Measurements from ENCODE around the gene NASP. TPM values are rescaled to one million over a fixed set of nuclear protein-coding genes. Genes with fewer than 3 reads are reported as not detected.
A peak's percentile ranks its signal among the peaks of the same experiment; 100 is the strongest.
"Not testable (repeated sequence)": the region's sequence is repeated elsewhere in the genome, so short reads cannot be mapped to it uniquely, and the experiment has no call there.

Gene NASP
- total RNA-seq, 1 donor from 2014 or later: 27.4 TPM

DNA sequence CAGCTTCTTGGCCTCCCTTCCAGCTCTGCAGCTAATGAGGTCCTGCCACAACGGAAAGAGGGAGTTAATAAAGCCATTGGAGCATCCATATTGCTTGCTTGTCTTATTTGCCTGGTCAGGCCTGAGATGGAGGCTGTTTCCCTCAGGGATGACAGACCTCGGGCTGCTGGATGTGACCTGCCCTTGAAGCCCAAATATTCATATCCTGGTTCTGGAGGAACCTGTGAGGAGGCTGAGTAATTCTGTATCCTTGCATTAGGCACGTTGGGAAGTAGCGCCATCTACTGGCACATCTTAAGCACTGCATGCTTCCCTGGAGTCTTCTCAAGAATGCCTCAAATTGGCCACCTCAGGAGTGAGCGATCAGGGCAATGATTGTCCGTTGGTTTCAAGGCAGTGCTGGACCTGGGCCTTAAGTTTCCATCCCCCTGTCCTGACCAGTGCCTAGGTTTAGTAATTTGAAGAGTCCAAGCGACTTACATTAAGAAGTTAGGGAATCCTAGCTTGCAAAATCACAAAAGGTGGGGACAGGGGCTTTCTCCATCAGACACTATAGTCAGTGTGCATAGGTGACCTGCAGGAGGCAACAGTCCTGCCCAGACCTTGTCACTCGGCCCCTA, 13.8 kb upstream of the NASP start:
- peak; percentile 80 for DNase-seq (ENCODE audit: low spot score)

DNA sequence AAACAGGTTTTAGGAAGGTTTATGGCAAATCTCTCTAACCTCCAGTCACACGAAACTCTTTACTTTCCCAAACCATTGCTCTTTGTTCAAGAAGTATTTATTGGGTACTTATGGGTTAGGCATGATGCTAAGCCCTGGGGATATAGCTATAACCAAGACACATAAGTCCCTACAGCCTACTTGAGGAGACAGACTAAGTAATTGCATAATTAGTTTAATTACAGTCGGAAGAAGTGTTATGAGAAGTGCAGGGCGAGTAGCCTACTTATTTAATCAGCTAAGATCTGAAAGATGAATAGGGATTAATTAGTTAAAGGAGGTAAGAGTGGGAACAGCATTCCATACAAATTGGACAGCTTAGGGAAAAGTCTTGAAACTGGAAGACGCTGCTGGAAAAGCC, 13.2 kb upstream of the NASP start:
- DNase-seq (ENCODE audit: low spot score): no peak

DNA sequence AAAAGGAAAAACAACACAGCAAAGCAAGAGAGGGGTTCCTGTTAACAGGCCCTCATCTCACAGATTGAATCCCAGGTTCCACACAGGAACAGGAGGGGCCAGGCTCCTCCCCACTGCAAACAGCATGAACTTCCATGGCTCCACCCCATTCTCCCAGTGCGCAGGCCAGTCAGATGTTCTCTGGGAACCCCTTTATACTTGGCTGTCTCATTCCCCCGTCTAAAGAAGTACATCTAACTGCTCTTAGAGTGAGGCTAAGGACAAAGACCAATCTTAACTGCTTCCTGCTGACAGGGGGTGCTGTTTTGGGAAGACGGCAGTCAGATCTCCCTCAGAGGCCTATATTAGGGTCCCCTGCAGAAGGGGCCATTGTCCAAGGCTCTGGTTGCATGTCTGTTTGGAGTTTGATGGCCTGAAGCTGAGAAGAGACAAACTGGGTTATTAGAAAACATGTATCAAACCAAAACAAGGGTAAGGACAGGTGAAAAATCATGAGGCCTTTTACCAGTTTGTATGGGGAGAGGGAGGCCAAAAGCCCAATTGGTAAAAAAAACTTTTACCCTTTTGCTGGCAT, 10.5 kb upstream of the NASP start:
- DNase-seq (ENCODE audit: low spot score): no peak

DNA sequence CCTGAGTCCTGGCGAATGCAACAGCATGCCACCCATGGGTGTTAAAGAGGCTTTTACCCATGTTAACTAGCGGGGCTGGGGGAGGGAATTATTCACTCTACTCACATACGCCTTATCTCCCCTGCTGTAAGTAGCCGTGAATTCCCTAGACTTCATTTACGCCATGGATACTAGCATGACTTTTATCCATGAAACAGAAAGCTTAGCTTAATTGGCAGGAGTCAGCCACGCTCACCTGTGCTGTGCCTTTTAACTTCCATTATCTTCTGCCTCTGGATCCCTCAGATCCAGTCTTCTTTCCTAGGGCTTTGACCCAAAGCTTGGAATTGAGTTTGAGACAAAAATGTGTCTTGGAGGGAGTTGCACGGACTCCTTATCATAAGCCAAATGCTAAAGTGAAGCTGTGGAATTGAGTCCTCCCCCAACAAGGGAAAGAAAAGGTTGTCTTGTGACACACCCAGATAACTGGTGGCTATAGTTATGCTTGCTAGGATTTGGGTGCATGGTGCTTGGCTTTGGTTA, 9.7 kb upstream of the NASP start:
- no peak for DNase-seq (ENCODE audit: low spot score)

DNA sequence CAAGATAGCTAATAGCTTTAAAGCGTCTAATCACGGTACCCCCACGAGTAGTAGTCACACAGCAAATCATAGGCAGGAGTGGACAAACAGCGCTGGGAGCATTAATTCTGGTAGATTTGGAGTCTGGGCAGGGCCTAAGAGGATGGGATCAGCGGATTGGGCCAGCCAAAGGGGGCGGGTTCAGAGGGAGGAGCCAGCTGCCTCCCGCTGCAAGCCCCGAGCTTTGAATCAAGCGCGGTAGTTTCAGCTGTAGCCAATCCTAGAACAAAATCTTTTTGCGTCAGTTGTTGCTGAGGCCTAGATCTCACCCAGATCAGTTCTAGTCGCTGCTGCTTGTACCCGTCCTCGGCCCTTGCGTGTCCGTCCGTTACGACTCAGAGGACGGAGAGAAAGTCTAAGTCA, 576 bp upstream of the NASP start:
- DNase-seq (ENCODE audit: low spot score): peak; percentile 99

DNA sequence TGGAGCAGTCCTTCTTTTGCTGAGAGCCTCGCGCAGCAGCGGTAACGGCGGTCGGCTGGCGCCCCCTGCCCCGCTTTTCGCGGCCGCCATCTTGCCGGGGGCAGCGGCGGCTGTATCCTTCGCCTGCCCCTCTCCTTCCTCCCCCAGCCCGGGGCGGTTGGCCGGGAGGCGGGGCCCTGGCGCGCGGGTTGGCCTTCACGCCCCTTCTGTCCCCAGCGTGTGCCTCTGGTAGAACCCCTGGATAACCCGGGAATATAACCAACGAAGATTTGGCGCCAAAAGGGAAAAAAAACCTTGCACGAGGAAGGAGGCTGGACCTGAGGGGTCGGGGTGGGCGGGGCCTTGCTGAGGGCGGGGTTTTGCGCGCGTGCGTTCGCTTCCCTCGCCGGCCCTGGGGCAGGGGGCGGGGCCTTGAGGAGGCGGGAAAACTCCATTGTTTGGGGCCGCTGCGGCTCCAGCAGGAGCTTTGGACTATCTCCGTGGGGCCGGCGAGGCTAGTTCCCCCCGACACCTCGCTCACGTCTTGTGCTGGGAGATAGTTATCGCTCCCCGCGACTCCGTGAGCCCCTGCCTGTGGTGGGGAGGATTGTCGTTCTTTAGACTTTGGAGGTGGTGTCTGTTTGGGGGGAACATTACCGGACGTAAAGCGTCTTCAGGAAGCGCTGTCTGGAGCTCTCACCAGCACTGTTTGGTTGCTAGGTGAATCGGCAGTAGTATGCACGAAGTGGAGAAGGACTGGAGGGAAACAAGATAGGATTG, 689 bp downstream of the NASP start:
- peak; percentile 94 for DNase-seq (ENCODE audit: low spot score)

DNA sequence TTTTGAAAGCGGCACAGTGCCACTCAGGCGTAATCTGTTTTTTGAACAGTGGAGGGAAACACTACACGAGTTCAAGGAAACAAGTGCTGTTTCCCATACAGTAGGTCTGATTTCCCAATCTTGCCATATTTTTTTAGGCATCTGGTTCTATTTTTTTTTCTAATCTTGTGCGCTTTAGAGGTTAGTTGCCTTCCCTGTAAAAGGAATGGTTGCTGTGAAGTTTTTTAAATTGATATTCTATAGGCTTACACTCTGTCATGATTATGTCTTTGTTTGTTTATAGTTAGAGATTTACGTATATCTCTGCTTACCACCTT, 1.2 kb downstream of the NASP start:
- no peak for DNase-seq (ENCODE audit: low spot score)

DNA sequence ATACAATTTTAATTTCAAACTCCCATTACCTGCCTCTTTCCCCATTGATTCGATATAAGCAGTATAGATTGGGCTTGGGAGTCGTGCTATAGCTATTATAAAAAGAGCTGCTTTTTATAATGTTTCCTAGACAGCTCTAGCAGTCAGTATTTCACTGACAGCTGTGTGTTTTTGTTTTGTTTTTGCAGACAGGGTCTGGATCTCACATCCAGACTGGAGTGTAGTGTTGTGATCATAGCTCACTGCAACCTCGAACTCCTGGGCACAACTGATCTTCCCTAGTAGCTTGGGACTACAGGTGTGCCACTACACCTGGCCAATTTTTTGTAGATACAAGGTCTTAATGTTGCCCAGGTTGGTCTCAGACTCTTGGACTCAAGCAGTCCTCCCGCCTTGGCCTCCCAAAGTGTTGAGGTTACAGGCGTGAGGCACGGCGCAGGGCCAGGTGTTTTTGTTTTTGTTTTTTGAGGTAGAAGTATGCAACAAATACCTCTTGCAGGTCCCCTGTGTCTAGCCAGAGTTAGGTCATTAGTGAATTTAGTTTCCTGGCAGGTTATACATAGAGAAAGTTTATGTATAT, 1.7 kb downstream of the NASP start:
- DNase-seq (ENCODE audit: low spot score): no peak

DNA sequence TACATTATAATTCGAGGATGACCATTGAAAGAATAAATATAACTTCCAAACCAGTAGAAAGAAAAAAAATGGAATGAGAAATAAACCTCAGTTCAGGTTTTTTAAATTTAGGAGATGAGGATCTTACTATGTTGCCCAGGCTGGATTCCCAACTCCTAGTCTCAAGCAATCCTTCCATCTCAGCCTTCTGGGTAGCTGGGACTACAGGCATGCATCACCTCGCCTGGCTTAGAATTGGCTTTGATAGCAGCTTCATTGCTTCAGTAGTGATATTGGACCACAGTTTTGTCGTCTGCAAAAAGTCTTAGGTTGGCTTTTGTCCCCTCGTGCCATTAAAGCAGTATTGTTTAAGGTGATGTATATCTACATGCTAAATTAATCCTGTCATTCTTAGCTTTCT, 2.9 kb downstream of the NASP start:
- DNase-seq (ENCODE audit: low spot score): no peak

DNA sequence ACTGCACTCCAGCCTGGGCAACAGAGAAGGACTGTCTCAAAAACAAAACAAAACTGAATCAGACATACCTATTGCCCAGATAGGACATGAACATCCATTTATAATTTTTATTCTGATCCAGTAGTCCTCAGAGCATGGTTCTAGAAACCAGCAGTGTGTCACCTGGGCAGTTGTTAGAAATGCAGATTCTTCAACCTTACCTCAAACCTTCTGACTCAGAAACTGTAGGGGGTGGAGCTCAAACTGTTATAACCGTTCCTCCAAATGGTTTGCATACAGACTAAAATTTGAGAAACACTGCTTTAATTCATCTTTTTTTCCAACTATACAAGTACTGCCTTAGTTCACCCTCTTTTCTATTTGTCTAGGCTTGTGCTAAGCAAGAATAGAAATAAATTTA, 6.0 kb downstream of the NASP start:
- DNase-seq (ENCODE audit: low spot score): no peak

DNA sequence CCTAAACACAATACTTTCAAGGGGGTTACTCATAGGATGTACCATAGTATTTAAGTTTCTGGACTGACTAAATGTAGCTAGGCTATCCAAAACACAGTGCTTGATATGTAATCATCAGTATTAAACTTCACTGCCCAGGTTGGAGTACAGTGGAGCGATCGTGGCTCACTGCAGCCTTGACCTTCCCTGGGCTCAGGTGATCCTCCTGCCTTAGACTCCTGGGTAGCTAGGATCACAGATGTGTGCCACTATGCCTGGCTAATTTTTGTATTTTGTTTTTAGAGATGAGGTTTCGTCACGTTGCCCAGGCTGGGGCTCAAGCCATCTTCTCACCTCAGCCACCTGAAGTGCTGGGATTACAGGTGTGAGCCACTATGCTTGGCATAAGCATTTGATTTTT, 10.6 kb downstream of the NASP start:
- no peak for DNase-seq (ENCODE audit: low spot score)

DNA sequence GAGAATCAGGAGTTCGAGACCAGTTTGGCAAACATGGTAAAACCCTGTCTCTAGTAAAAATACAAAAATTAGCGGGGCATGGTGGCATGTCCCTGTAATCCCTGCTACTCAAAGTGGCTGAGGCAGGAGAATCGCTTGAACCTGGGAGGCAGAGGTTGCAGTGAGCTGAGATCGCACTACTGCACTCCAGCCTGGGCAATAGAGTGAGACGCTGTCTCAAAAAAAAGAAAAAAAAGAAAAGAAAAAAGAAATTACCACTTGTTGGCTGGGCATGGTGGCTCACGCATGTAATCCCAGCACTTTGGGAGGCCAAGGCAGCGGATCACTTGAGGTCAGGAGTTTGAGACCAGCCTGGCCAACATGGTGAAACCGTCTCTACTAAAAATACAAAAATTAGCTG, 12.9 kb downstream of the NASP start:
- DNase-seq (ENCODE audit: low spot score): not testable (repeated sequence)

DNA sequence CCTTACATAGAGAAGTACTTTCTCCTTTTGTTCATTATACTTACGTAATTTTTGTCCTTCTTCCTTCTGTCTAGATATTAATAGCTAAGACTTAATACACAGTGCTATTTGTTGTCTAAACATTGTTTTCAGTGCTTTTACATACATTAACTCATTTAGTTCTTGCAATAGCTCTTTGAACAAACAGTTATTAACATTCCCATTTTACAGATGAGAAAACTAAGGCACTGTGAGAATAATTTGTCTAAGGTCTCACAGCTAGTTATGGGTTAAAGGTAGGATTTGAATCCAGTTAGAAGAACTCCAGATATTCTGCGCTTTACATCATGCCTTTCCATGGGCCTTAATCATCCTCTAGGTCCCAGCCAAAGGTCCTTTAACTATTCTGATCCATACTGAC, 20.4 kb downstream of the NASP start:
- no peak for DNase-seq (ENCODE audit: low spot score)

DNA sequence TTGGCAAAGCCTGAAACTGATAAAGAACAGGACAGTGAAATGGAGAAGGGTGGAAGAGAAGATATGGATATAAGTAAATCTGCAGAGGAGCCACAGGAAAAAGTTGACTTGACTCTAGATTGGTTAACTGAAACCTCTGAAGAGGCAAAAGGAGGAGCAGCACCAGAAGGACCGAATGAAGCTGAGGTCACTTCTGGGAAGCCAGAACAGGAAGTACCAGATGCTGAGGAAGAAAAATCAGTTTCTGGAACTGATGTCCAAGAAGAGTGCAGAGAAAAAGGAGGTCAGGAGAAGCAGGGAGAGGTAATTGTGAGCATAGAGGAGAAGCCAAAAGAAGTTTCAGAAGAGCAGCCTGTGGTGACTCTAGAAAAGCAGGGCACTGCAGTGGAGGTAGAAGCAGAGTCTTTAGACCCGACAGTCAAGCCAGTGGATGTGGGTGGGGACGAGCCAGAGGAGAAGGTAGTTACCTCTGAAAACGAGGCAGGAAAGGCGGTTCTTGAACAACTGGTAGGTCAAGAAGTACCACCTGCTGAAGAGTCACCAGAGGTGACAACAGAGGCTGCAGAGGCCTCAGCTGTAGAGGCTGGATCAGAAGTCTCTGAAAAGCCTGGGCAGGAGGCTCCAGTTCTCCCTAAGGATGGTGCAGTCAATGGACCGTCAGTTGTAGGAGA, 23.7 kb downstream of the NASP start:
- peak; percentile 13 for DNase-seq (ENCODE audit: low spot score)

DNA sequence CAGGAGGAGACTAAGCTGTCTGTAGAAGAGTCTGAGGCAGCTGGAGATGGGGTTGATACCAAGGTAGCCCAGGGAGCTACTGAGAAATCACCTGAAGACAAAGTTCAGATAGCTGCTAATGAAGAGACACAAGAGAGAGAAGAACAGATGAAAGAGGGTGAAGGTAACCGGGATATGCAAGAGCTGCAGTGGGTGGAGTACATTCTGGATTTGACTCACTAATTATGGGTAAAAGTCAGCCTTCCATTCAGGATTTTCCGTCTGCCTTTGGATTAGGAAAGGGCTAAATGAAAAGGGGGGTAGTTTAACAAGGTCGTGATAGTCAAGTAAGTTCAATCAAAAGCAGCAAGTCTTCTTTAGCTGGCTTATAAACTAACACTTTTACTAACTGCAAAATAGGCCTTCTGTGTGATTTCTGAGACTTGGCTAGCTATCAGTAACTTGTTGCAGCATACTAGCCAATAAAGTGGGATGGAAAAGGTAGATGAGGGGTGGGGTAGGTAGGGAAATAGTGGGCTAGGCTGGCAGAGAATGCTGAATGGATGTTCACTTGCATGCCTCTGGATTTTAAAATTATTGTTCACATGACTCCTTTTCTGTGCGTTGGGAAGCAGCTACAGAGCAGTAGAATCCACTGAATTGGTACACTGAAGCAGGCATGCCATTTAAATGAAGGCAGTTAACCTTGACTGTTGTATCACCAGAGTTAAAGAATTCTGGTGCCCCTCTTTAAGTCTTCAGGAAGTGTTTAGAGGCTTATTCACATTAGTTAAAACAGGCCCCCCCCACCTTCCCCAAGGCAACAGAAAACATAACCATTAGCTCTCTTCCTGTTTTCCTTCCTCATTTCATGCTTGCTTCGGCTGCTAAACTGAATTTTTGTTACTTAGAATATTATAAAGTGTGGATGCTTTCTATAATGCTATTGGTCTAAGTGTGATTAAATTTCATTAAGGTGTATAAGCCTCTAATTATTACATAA, 24.6 kb downstream of the NASP start:
- DNase-seq (ENCODE audit: low spot score): peak; percentile 21

DNA sequence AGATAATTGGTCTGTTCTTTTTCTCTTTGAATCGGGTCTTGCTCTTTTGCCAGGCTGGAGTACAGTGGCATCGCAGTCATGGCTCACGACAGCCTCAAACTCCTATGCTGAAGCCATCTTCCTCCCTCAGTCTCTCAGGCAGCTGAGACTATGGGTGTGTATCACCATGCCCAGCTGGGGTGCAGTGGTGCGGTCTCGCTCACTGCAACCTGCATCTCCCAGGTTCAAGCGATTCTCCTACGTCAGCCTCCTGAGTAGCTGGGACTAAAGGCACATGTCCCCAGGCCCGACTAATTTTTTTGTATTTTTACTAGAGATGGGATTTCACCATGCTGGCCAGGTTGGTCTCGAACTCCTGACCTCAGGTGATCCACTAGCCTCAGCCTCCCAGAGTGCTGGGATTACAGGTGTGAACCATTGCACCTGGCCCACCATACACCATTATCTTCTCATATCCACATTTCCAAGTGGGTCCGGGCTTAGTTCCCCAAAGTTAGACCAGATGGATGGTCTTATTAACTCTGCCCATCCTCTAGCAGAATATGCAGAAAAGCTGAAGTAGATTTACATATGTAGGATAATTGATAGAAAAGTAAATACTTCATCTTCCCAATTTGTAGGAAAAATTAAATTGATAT, 26.9 kb downstream of the NASP start:
- no peak for DNase-seq (ENCODE audit: low spot score)

DNA sequence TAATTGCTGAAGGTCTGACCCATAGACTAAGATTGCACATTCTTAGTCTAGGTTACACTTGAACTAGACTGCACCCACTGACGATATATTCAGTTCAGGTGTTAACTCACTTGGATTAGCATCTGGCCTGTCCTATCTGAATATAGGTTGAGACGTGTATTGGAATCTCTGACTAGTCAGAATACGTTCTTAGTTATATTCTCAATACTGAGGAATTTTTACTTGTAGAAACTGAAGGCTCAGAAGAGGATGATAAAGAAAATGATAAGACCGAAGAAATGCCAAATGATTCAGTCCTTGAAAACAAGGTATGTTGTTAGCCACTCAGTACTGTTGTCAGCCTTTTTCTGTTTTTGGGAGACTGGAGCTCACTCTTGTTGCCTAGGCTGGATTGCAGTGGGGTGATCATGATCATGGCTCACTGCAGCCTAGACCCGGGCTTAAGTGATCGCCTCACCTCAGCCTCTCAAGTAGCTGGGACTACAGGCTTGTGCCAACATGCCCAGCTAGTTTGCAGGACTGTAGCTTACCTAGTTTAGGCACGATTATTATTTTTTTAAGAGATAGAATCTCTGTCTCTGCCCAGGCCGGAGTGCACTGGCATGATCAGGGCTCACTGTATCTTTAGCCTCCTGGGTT, 29.2 kb downstream of the NASP start:
- DNase-seq (ENCODE audit: low spot score): no peak

DNA sequence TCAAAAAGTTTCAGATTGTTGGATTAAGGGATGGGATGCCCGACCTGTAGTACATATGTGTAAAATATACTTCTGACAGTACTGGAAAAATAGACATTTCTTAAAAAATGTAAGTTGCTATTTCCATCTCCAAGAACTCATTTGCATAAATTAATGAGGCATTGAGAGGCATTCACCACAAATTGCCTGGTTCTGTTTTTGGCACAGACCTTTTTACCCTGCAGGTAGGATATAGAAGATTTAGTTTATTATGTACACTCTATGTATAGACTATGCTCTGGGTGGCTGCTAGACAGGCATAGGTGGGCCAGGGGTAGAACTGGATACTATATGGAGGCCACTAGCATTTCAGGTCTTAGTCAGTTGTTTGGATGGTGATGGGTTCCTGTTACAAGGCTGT, 32.0 kb downstream of the NASP start:
- DNase-seq (ENCODE audit: low spot score): no peak

DNA sequence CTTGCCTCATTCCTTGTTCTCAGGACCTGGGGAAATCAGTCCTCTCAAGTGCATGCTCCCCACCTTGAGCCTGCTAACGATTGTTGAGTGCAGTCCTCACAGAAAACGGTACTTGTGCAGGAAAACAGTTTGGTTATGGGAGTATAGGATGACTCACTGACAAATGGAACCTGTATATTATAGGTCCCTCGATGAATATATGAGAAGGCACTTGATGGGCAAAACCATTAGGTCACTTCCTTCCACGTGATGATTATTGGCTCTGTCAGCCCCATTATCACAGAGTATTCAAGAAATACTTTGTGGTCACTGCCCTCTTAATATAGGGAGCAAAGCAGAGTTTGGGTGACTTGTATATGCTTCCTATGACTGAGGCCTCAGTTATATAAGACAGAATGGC, 33.8 kb downstream of the NASP start:
- no peak for DNase-seq (ENCODE audit: low spot score)
